HG03520 (cell line): ENCODE results near the gene C1orf141.
"Not testable (repeated sequence)": the region's sequence is repeated elsewhere in the genome, so short reads cannot be mapped to it uniquely, and the experiment has no call there.

Experiments used
- ATAC-seq: cut with Tn5 transposase; IDR thresholded peaks from one replicate; pipeline ENCODE4 v1.9.1; 2021; ENCODE audit warnings: mild to moderate bottlenecking, moderate library complexity; ENCODE audit not compliant: unreplicated experiment

C1orf141 gene

GRCh38 chr1:67143966-67144365, 9.2 kb upstream of the C1orf141 start:
- no peak for ATAC-seq

GRCh38 chr1:67142931-67143330, 8.2 kb upstream of the C1orf141 start:
- no peak for ATAC-seq

- ATAC-seq = not testable (repeated sequence)
Observed at GRCh38 chr1:67141832-67142231, 7.1 kb upstream of the C1orf141 start.

GRCh38 chr1:67140460-67140859, 5.7 kb upstream of the C1orf141 start:
- no peak for ATAC-seq

- ATAC-seq = no peak
Observed at GRCh38 chr1:67138813-67139499, 4.2 kb upstream of the C1orf141 start.

DNA sequence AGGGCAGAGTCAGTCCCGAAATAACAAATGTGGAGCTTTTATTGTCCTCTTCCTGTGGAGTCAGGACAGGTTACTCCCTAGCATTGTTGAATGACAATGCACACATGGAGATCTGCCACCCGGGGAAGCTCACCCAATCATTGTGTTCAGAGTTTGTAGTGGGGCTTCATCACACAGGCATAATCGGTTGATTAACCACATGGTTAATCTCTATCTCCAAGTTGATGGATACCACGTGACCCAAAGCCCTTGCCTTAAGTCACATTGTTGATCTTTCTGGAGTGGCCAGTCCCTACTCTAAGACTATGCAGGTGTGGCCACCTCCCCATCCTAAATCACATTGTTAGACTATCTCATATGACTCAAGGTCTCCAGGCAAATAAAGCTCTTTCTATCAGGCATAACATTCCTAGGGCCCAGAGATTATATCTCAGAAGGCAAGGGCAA, 2.6 kb upstream of the C1orf141 start:
- no peak for ATAC-seq

GRCh38 chr1:67135354-67135753, 584 bp upstream of the C1orf141 start:
- no peak for ATAC-seq

- ATAC-seq = no peak
Observed at GRCh38 chr1:67133177-67133576, 1.6 kb downstream of the C1orf141 start.

DNA sequence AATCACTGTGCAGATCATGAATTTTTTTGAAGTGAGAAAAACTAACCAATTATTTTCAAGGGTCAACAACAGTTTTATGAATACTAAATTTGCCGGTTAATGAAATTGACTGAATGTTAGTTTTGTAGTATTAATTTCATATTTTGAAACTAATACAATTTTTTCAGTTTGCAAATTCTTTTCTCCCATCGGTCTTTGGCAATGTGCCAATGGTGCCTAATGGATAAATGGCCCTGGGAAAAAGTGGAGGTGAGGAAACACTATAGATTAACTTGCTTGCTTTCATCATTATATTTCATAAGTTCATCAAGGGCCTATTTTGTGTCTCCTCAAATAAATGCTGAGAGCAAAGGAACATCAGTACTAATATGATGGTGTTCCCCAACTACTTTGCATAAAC, 4.1 kb downstream of the C1orf141 start:
- no peak for ATAC-seq

DNA sequence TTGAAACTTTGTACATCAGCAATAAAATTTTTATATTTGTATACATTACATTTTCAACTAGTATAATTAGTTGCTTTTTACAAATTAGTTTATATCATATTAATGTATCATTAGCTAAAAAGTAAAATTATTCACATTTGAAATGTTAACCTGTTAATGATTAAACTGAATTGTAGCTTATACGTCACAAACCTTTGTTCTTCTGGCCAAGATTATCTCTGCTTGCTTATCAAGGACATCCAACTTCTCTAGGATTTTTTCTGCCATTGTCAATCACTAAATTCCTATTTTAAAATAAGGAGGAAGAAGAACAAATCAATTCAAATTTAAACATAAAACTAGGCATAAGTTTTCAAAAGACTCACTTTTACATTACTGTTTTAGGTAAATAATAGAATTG, 7.8 kb downstream of the C1orf141 start:
- no peak for ATAC-seq

- ATAC-seq = no peak
Observed at GRCh38 chr1:67126111-67126746, 8.5 kb downstream of the C1orf141 start.

GRCh38 chr1:67124455-67124854, 10.3 kb downstream of the C1orf141 start:
- ATAC-seq = no peak

- no peak for ATAC-seq
Observed at GRCh38 chr1:67120855-67121619, 13.7 kb downstream of the C1orf141 start.

DNA sequence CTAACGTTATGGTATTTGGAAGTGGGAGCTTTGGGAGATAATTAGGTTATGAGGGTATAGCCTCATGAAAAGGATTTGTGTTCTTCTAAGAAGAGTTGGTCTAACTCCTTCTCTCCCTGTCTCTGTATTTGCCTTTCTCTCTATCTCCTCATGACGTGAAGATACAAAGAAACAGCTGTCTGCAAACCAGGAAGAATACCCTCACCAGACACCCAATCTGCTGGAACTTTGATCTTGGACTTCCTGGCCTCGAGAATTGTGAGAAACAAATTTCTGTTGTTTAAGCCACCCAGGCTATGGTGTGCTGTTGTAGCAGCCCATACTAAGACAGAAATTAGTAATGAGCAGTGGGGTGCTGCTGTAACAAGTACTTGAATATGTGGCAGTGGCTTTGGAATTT, 16.1 kb downstream of the C1orf141 start:
- no peak for ATAC-seq

GRCh38 chr1:67118191-67118590, 16.6 kb downstream of the C1orf141 start:
- no peak for ATAC-seq

- ATAC-seq = no peak
Observed at GRCh38 chr1:67114162-67114561, 20.6 kb downstream of the C1orf141 start.

DNA sequence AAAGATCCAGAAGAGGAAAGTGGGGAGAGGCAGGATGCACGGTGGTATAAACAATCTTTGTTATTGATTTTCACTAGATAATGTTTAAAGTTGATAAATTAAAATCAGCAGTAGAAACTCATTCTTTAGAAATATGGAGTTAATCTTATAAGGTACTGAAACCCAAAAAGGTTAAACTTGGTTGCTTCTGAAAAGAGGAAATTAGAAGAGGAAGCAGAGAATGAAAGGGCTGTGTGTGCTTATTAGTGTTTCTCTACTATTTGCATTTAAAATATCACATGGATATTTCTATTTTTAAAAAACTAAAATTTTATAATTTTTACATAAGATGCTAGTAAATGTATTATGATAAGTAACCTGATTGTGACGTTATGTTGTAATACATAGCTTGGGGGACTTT, 24.4 kb downstream of the C1orf141 start:
- ATAC-seq = peak; percentile 47

- ATAC-seq = no peak
Observed at GRCh38 chr1:67105508-67105907, 29.3 kb downstream of the C1orf141 start.

GRCh38 chr1:67103548-67103947, 31.2 kb downstream of the C1orf141 start:
- no peak for ATAC-seq

DNA sequence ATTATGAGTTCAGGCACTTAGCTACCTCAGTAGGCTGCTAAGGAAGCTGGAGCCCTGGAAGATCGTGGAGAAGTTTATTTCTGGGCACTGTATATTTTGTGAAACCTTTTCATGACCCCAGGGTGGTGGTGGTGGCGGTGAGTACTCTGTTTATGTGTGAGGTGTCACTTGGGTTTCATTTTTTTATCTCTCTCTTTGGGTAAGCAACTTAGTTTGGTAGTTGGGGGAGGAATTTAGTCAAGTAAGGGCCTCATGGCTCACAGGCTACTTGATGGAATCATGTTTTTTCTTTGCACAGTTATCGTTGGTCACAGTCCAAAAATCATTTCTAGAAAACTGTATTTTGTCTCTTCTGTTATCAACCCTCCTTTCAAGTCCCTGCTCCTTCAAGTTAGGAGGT, 33.9 kb downstream of the C1orf141 start:
- ATAC-seq = no peak

DNA sequence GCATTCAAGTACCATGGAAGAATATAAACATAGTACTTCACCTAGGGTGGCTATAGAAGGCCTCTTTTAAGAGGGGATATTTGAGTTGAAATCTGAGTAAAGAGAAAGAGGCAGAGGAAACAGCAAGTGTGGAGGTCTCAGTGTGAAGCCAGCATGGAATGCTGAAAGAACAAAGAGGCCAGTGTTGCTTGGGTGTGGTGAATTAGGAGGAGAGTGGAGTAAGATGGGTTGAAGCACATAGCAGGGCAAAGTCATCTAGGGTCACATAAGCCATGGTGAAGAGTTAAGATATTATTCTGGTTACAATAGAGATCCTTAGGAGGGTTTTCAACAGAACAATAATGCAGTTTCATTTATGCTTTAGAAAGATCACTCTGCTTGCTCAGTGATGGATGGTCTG, 37.5 kb downstream of the C1orf141 start:
- ATAC-seq = no peak

DNA sequence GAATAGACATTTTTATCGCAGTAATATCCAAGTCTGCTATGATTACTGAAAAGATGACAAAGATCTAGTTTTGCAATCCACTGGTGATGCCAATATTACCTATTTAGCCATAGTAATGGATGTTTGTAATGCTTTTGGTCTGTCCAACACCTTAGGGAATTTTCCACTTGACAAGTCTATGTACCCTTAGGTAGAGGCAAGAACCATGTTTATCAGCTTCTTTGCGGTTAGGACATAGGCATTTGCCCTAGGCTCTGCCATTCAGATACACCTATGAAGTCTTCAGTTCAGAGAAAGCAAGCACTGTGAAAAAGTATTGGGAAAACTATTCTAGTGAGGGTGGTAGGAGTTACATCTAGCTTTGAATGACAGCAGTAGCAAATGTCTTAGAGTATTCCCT, 40.6 kb downstream of the C1orf141 start:
- no peak for ATAC-seq
